HCT116 (cell line): ENCODE data around the gene NDUFC2. TPM values are rescaled to one million over a fixed set of nuclear protein-coding genes. Genes with fewer than 3 reads are reported as not detected.

Experiments used
- ATAC-seq: fragments of 200-7000 bp; cut with Tn5 transposase; 2 replicates; pipeline ENCODE4 v1.9.1; 2020; ENCODE audit warnings: mild to moderate bottlenecking, moderate library complexity
- BruUV-seq: library from RNA; stranded (reverse); fragments of 400-500 nt; replicated peaks from 2 replicates; lab custom pipeline; 2021; lab: Mats Ljungman, UMichigan
- CTCF ChIA-PET: fragments of 300-600 bp; sonication (Branson Sonifier 250); formaldehyde crosslinking; loops from one replicate; lab custom pipeline; 2021; ENCODE audit warnings: antibody characterized with exemption; lab: Charles Lee
- POLR2A ChIA-PET: fragments of 300-600, 350-600 bp; sonication (Branson Sonifier 250); formaldehyde crosslinking; loops from one replicate; lab custom pipeline; 2021; ENCODE audit warnings: antibody characterized with exemption; lab: Charles Lee
- RAD21 ChIA-PET, 2 experiments: fragments of 300-600 bp; sonication (Branson Sonifier 250); formaldehyde crosslinking; loops; one replicate each; lab custom pipeline; 2023; ENCODE audit warnings: low total read pairs in 2 of 2; ENCODE audit not compliant: uncharacterized antibody in 2 of 2, unreplicated experiment in 2 of 2, low non-redundant PET in 1 of 2; lab: Charles Lee
- DNase-seq: peaks from one replicate; pipeline ENCODE4 v3.0.0-alpha.2; 2010; ENCODE audit warnings: low read depth, low spot score
- H2AFZ ChIP-seq: fragments of 200-600 bp; shearing (Covaris generic), sonication (generic); 2 replicates; pipeline ENCODE4 v1.6.1; 2017; ENCODE audit warnings: low read depth, mixed run types, mixed read lengths, antibody characterized with exemption, low read length; ENCODE audit not compliant: poor library complexity, severe bottlenecking
- H3K27ac ChIP-seq: 2 replicates; pipeline ENCODE4 v1.5.1; 2012; ENCODE audit warnings: low read depth, low read length
- H3K27me3 ChIP-seq: fragments of 200-600 bp; sonication (generic); 2 replicates; pipeline ENCODE4 v1.6.1; 2016; ENCODE audit warnings: mixed run types, low read length, mixed read lengths; ENCODE audit not compliant: insufficient read depth
- H3K36me3 ChIP-seq, 2 experiments: fragments of 200-500 bp in 1 of 2; fragments of 200-600 bp in 1 of 2; sonication (Bioruptor generic) in 1 of 2; sonication (generic) in 1 of 2; 2 replicates each; pipeline versions ENCODE4 v1.5.1 to v1.6.1; 2014 to 2016; ENCODE audit warnings: low read length in 2 of 2, inconsistent platforms in 1 of 2, mixed read lengths in 1 of 2, mixed run types in 1 of 2; ENCODE audit not compliant: insufficient read depth in 2 of 2, control insufficient read depth in 1 of 2
- H3K4me1 ChIP-seq, 2 experiments: fragments of 200-600 bp in 1 of 2; sonication (generic) in 1 of 2; 2 replicates each; pipeline versions ENCODE4 v1.5.1 to v1.6.1; 2012 to 2017; ENCODE audit warnings: low read length in 2 of 2, inconsistent platforms in 1 of 2, mild to moderate bottlenecking in 1 of 2, mixed read lengths in 1 of 2, mixed run types in 1 of 2, moderate library complexity in 1 of 2; ENCODE audit not compliant: insufficient read depth in 2 of 2, control insufficient read depth in 1 of 2
- H3K4me2 ChIP-seq: fragments of 200-600 bp; sonication (generic); 2 replicates; pipeline ENCODE4 v1.6.1; 2017; ENCODE audit warnings: mixed run types, low read length, mixed read lengths
- H3K4me3 ChIP-seq, 2 experiments: fragments of 200-600 bp in 1 of 2; sonication (generic) in 1 of 2; replicated peaks in 1 of 2; 2 replicates each; pipeline ENCODE4 v1.5.1; 2011 to 2016; ENCODE audit warnings: low read length in 2 of 2, control low read depth in 1 of 2, low read depth in 1 of 2, mild to moderate bottlenecking in 1 of 2, mixed read lengths in 1 of 2, mixed run types in 1 of 2
- H3K79me2 ChIP-seq: fragments of 200-600 bp; sonication (generic); 2 replicates; pipeline ENCODE4 v1.6.1; 2017; ENCODE audit warnings: mild to moderate bottlenecking, mixed run types, low read length, moderate library complexity, mixed read lengths; ENCODE audit not compliant: insufficient read depth
- H3K9ac ChIP-seq: fragments of 200-600 bp; sonication (generic); 2 replicates; pipeline ENCODE4 v1.6.1; 2016; ENCODE audit warnings: low read length, mixed read lengths
- H3K9me2 ChIP-seq: fragments of 200-600 bp; sonication (generic), shearing (Covaris generic); 2 replicates; pipeline ENCODE4 v1.6.1; 2017; ENCODE audit warnings: mixed run types, mild to moderate bottlenecking, moderate library complexity; ENCODE audit not compliant: insufficient read depth
- H3K9me3 ChIP-seq, 2 experiments: fragments of 200-500 bp in 1 of 2; fragments of 200-600 bp in 1 of 2; sonication (Bioruptor generic) in 1 of 2; sonication (generic) in 1 of 2; 2 replicates each; pipeline ENCODE4 v1.6.1; 2014 to 2017; ENCODE audit warnings: low read length in 2 of 2, mixed read lengths in 2 of 2, inconsistent platforms in 1 of 2, low read depth in 1 of 2, mild to moderate bottlenecking in 1 of 2, mixed run types in 1 of 2, moderate library complexity in 1 of 2; ENCODE audit not compliant: control insufficient read depth in 1 of 2, insufficient read depth in 1 of 2
- H4K20me1 ChIP-seq: fragments of 200-600 bp; sonication (generic), shearing (Covaris generic); 2 replicates; pipeline ENCODE4 v1.6.1; 2017; ENCODE audit warnings: mixed run types, mild to moderate bottlenecking, moderate library complexity; ENCODE audit not compliant: insufficient read depth
- ATF3 ChIP-seq: IDR thresholded peaks from 2 replicates; pipeline ENCODE4 v1.6.1; 2012
- CBX3 ChIP-seq: IDR thresholded peaks from 2 replicates; pipeline ENCODE4 v1.6.1; 2012; ENCODE audit warnings: low read depth
- CEBPB ChIP-seq: IDR thresholded peaks from 2 replicates; pipeline ENCODE4 v1.6.1; 2012; ENCODE audit warnings: low read depth
- CTCF ChIP-seq, 3 experiments: fragments of 200-600 bp in 1 of 3; sonication (generic) in 1 of 3; IDR thresholded peaks in 2 of 3; conservative IDR thresholded peaks in 1 of 3; 2 replicates each; pipeline ENCODE4 v1.5.1; 2012 to 2017; ENCODE audit warnings: low read depth in 2 of 3, low read length in 2 of 3, antibody characterized with exemption in 1 of 3, borderline replicate concordance in 1 of 3, control low read depth in 1 of 3, mild to moderate bottlenecking in 1 of 3, mixed read lengths in 1 of 3, mixed run types in 1 of 3, moderate library complexity in 1 of 3; ENCODE audit not compliant: insufficient read depth in 1 of 3
- EGR1 ChIP-seq: IDR thresholded peaks from 2 replicates; pipeline ENCODE4 v1.6.1; 2012; ENCODE audit warnings: low read depth
- ELF1 ChIP-seq: IDR thresholded peaks from 2 replicates; pipeline ENCODE4 v1.6.1; 2012; ENCODE audit warnings: low read depth, borderline replicate concordance
- EZH2phosphoT487 ChIP-seq: fragments of 200-600 bp; IDR thresholded peaks from 2 replicates; pipeline ENCODE4 v1.6.1; 2018; ENCODE audit warnings: antibody characterized with exemption, borderline replicate concordance
- POLR2A ChIP-seq: IDR thresholded peaks from 2 replicates; pipeline ENCODE4 v1.7.0; 2011; ENCODE audit warnings: borderline replicate concordance; ENCODE audit not compliant: insufficient read depth, insufficient read length; ENCODE audit errors: extremely low read depth
- RAD21 ChIP-seq: IDR thresholded peaks from 2 replicates; pipeline ENCODE4 v1.6.1; 2012; ENCODE audit warnings: low read depth, mild to moderate bottlenecking
- SP1 ChIP-seq: IDR thresholded peaks from 2 replicates; pipeline ENCODE4 v1.6.1; 2012; ENCODE audit warnings: low read depth
- YY1 ChIP-seq: IDR thresholded peaks from 2 replicates; pipeline ENCODE4 v1.6.1; 2011; ENCODE audit warnings: low read length, low read depth, moderate library complexity, mild to moderate bottlenecking; ENCODE audit not compliant: insufficient replicate concordance; ENCODE audit errors: extremely low read depth
- ZBTB33 ChIP-seq: IDR thresholded peaks from 2 replicates; pipeline ENCODE4 v1.6.1; 2011; ENCODE audit warnings: mild to moderate bottlenecking, low read length, moderate library complexity; ENCODE audit not compliant: insufficient replicate concordance; ENCODE audit errors: extremely low read depth
- ZNF274 ChIP-seq: fragments of 200-500 bp; sonication (Bioruptor generic); IDR thresholded peaks from 2 replicates; pipeline ENCODE4 v1.6.1; 2014; ENCODE audit warnings: mild to moderate bottlenecking, low read depth, low read length, inconsistent platforms
- intact Hi-C: fragments of 100-400 bp; cut with micrococcal nuclease; formaldehyde crosslinking; loops from 2 replicates; pipeline ENCODE4 v1.10.0; 2022
- total RNA-seq: library from RNA; stranded (reverse); gene quantifications from one replicate; pipeline ENCODE4 v1.2.1, GENCODE V29; 2021; ENCODE audit not compliant: unreplicated experiment

Gene NDUFC2
- total RNA-seq, 1 experiment from 2014 or later: 225 TPM

GRCh38 chr11:78074756-78075155 is 4.9 kb downstream of the NDUFC2 start:
- Histone ChIP-seq H4K20me1 (no peaks in the 10 kb centered on the region), H2AFZ (no peak overlapping the region), H3K27me3 (no peaks in the 10 kb centered on the region), H3K27ac (no peak overlapping the region), H3K9ac (no peak overlapping the region), H3K4me3 (no peak overlapping the region), H3K36me3 (peaks cover 12 to 15% of the 10 kb centered on the region in 2 experiments; a peak in 3 of 4 replicates), H3K4me1 (peaks cover 0 to 11% of the 10 kb centered on the region in 2 experiments; a peak in 3 of 4 replicates), H3K9me2 (no peaks in the 10 kb centered on the region), H3K4me2 (no peak overlapping the region), H3K79me2 (peaks cover 90% of the 10 kb centered on the region), H3K9me3 (no peaks in the 10 kb centered on the region)
- ATAC-seq (no peak), DNase-seq (no peak)
- no peak for TF ChIP-seq RAD21
- no peak for TF ChIP-seq SP1
- TF ChIP-seq POLR2A: no peak
- no peak for TF ChIP-seq YY1
- TF ChIP-seq ELF1: no peak
- CTCF ChIA-PET: no interaction called here
- POLR2A ChIA-PET: no interaction called here
- RAD21 ChIA-PET: no interaction called here
- intact Hi-C loops: no loop called here
- BruUV-seq: no TSS peak

- Histone ChIP-seq H4K20me1 (no peaks in the 10 kb centered on the region), H3K36me3 (peaks cover 15 to 19% of the 10 kb centered on the region in 2 experiments; a peak in 3 of 4 replicates)
- BruUV-seq: no TSS peak
- TF ChIP-seq ATF3 (no peak), CTCF (IDR thresholded peaks at IDR 0.05 in 2 of 3, conservative IDR thresholded peaks at IDR 0.05 in 1 of 3; ENCODE audit: borderline replicate concordance in 1 of 3, insufficient read depth in 1 of 3, low read depth in 2 of 3, low read length in 2 of 3) (no peak), CEBPB (no peak), CBX3 (no peak), ZBTB33 (no peak), ZNF274 (no peak), EZH2phosphoT487 (no peak), EGR1 (no peak)
- TF ChIP-seq, all 23 proteins: peak for 0
- Histone ChIP-seq H2AFZ (no peak overlapping the region), H3K4me2 (no peak overlapping the region), H3K4me1 (no peaks in the 10 kb centered on the region), H3K9ac (no peak overlapping the region), H3K9me3 (no peaks in the 10 kb centered on the region), H3K4me3 (no peak overlapping the region), H3K27me3 (no peaks in the 10 kb centered on the region), H3K9me2 (no peaks in the 10 kb centered on the region), H3K27ac (no peak overlapping the region), H3K79me2 (peaks cover 67% of the 10 kb centered on the region)
- RAD21 ChIA-PET: no interaction called here
- POLR2A ChIA-PET: no interaction called here
- no peak for DNase-seq
- intact Hi-C loops: no loop called here
- ATAC-seq: no peak
- CTCF ChIA-PET: no interaction called here
These were observed 7.2 kb downstream of the NDUFC2 start for GRCh38 chr11:78072455-78072854.
